ENCODE results near the gene SYNE3.

DNA sequence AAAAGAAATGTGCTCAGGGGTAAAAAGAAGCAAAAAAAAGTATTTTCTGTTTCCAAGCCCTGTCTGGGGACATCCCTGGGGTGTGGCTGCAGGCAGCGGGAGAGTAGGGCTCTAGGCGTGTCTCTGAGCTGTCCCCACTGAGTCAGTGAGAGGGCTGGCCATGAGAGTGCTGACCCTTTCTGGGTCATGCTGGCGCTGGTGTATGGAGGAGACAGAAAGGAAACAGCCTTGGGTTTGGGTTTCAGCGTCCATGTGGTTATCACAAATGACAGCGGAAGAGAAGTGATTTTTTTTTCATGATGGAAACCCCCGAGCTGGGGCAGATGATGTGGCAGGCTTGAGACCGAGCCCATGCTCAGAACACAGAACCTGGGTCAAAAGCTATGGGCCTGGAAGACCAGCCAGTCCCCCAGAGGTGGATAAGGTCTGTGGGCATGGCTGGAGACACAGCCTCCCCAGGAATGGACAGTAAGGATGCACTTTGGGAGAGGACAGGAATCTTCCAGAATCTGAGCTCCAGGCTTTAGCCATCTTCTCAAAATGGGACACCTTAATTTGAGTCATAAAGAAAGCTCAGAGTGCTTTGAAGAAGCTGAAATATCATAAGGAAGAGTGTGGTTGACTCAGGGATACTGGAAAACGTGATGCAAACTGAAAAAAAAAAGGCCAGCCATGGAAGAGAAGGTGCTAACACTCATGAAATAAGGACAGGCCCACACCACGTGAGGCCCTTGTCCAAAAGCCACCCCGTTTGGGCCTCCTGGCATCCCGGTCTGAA is 36.2 kb downstream of the SYNE3 start:
- TF ChIP-seq, protein P1, sequence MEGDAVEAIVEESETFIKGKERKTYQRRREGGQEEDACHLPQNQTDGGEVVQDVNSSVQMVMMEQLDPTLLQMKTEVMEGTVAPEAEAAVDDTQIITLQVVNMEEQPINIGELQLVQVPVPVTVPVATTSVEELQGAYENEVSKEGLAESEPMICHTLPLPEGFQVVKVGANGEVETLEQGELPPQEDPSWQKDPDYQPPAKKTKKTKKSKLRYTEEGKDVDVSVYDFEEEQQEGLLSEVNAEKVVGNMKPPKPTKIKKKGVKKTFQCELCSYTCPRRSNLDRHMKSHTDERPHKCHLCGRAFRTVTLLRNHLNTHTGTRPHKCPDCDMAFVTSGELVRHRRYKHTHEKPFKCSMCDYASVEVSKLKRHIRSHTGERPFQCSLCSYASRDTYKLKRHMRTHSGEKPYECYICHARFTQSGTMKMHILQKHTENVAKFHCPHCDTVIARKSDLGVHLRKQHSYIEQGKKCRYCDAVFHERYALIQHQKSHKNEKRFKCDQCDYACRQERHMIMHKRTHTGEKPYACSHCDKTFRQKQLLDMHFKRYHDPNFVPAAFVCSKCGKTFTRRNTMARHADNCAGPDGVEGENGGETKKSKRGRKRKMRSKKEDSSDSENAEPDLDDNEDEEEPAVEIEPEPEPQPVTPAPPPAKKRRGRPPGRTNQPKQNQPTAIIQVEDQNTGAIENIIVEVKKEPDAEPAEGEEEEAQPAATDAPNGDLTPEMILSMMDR (IDR thresholded peaks at IDR 0.05; ENCODE audit: insufficient read depth, low read length, poor library complexity, severe bottlenecking) = no peak
- TF ChIP-seq EZH2phosphoT487 (conservative IDR thresholded peaks at IDR 0.05; ENCODE audit: low read length) = no peak

Measured in SU-DHL-6 (cell line).